Inflammatory macrophage treated with lipopolysaccharide for 4 hours (primary cell): Measurements from ENCODE around the gene SSX2B.
"Not testable (repeated sequence)": the region's sequence is repeated elsewhere in the genome, so short reads cannot be mapped to it uniquely, and the experiment has no call there.

Source experiments
- DNase-seq: peaks from one replicate; pipeline ENCODE4 v3.0.0-alpha.2; 2020

SSX2B gene

GRCh38 chrX:52750952-52751351, at the start of gene SSX2B:
TSS of gene SSX2B (plus strand) at chrX:52751252. CDS start at chrX:52752681, 1,429 bp downstream.
- not testable (repeated sequence) for DNase-seq

- not testable (repeated sequence) for DNase-seq
Measured at GRCh38 chrX:52707078-52707477, 44.0 kb upstream of the SSX2B start, which contains the start of gene SSX2. TSS of gene SSX2 (minus strand) at chrX:52707178. CDS start at chrX:52705749, 1,429 bp downstream.

GRCh38 chrX:52765983-52766382, 14.9 kb downstream of the SSX2B start:
- not testable (repeated sequence) for DNase-seq

GRCh38 chrX:52773504-52773903, 22.5 kb downstream of the SSX2B start:
- DNase-seq: not testable (repeated sequence)

GRCh38 chrX:52797327-52797726, 46.3 kb downstream of the SSX2B start, which contains the start of gene SPANXN5:
TSS of gene SPANXN5 (minus strand) at chrX:52797427. CDS start at chrX:52797348, 79 bp downstream.
- not testable (repeated sequence) for DNase-seq

GRCh38 chrX:52804876-52805275, 53.8 kb downstream of the SSX2B start:
- peak; percentile 50 for DNase-seq
